Astrocyte of the cerebellum (primary cell): ENCODE data around the gene ADAMTS1.

Source experiments
- DNase-seq: peaks from one replicate; pipeline ENCODE4 v3.0.0-alpha.2; 2011; ENCODE audit warnings: low read depth
- H3K4me3 ChIP-seq: 2 replicates; pipeline ENCODE4 v1.5.1; 2011; ENCODE audit warnings: mild to moderate bottlenecking, low read depth, low read length, moderate library complexity
- CTCF ChIP-seq: IDR thresholded peaks from 2 replicates; pipeline ENCODE4 v1.5.1; 2012; ENCODE audit warnings: low read length, low read depth, moderate library complexity, mild to moderate bottlenecking; ENCODE audit errors: missing control alignments
- in situ Hi-C: cut with HindIII; loops from 2 replicates; pipeline ENCODE4 v1.10.0; 2017; ENCODE audit warnings: low sequenced_read_pairs

Gene ADAMTS1

GRCh38 chr21:26810676-26811415 lies 34.4 kb downstream of the ADAMTS1 start:
- TF ChIP-seq CTCF = no peak
- DNase-seq = no peak
- H3K4me3 ChIP-seq = no peak overlapping the region
- in situ Hi-C loops = no loop called here

DNA sequence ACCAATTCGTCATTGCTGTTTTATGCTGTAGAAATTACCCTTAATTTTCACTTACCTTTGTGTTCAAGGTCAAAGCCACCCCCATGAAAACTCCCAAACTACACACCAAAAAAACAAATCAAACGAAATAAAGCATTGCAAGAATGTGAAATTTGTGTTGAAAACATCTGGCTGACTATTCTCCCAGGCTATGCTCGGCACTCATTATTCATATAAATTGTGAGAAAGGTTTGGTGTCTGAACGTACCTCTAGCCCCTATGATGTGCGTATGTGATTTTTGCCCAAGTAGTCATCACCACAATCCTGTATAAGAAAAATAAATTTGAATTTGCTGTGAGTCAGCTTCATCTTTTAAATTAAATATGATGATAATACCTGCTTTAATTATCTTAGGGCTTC lies 34.9 kb downstream of the ADAMTS1 start:
- in situ Hi-C loops = no loop called here
- no peak overlapping the region for H3K4me3 ChIP-seq
- no peak for TF ChIP-seq CTCF
- no peak for DNase-seq

- no peak overlapping the region for H3K4me3 ChIP-seq
- no peak for TF ChIP-seq CTCF
- in situ Hi-C loops = no loop called here
- no peak for DNase-seq
Measured at GRCh38 chr21:26809745-26810144, 35.5 kb downstream of the ADAMTS1 start.

GRCh38 chr21:26806801-26807295 lies 38.4 kb downstream of the ADAMTS1 start:
- DNase-seq = no peak
- no peak overlapping the region for H3K4me3 ChIP-seq
- no peak for TF ChIP-seq CTCF
- in situ Hi-C loops = no loop called here

DNA sequence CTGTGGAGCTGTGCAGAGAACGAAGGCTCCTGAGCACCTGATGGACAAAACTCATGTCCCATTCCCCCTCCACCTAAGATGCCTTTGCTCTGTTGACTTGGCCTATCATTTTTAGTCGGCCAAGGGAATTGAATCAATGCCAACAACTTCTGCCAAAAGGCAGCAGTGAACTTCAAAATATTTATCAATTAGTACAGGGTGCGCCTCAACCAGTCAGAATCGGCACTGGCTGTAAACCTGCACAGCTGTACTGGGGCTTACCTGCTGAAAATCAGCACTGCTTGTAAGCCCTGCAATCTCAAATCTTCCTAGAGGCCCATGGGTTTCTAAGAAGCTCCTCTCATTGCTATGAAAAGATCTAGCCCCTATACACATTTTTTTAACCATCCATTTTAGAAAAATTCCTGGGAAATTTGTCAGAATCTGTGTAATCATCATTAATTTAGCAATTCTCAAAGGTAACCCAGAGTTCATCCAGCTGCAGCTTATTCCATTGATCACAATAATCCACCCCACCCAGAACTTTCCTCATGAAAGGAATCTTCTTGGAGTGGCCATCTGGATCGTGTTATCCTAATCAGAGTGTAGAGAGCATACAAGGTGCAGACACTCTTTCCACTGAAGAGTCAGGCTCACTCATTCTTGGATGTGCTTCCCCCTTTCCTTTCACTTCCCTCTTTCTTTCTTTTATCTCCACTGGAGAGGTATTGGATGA lies 40.2 kb downstream of the ADAMTS1 start:
- in situ Hi-C loops = no loop called here
- TF ChIP-seq CTCF = no peak
- no peak overlapping the region for H3K4me3 ChIP-seq
- no peak for DNase-seq

DNA sequence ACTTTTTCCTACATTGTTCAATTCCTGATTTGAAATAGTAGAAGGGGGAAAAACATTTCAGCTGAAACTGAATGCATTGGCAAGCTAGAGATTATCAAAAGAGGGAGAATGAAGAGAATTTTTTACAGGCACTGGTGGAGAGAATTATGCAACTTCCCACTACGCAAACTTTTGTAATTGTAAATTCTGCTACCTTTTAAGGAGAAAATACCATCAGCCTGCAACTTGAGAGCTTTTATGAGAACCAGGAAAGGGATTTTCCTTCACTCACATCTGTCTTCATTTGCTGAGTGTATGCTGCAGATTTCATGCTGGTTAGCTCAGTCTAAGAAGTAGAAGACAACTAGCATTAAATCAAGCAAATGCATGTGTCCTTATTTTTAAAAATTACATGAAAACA lies 43.7 kb downstream of the ADAMTS1 start:
- in situ Hi-C loops = no loop called here
- H3K4me3 ChIP-seq = no peak overlapping the region
- no peak for DNase-seq
- TF ChIP-seq CTCF = no peak
